ENCODE results near the gene FAM193A.

- TF ChIP-seq CTCF (conservative IDR thresholded peaks at IDR 0.05; ENCODE audit: low read depth, low read length): no peak
- TF ChIP-seq EZH2 (IDR thresholded peaks at IDR 0.05; ENCODE audit: borderline replicate concordance, low read depth, low read length, poor library complexity, severe bottlenecking): no peak
Observed at GRCh38 chr4:2516635-2517034, 19.8 kb upstream of the FAM193A start.
